H9 (cell line): ENCODE data around the gene ETV2. TPM values are rescaled to one million over a fixed set of nuclear protein-coding genes. Genes with fewer than 3 reads are reported as not detected.

Source experiments
- DNase-seq: peaks from one replicate; pipeline ENCODE4 v3.0.0-alpha.2; 2017
- H2AFZ ChIP-seq: one replicate; pipeline ENCODE4 v1.6.1; 2013; ENCODE audit warnings: mild to moderate bottlenecking, low read length, control low read depth, moderate library complexity
- H2AK5ac ChIP-seq: 2 replicates; pipeline ENCODE4 v1.6.1; 2013; ENCODE audit warnings: low read length, control low read depth, mixed read lengths; ENCODE audit not compliant: insufficient read length
- H2BK120ac ChIP-seq: one replicate; pipeline ENCODE4 v1.6.1; 2013; ENCODE audit warnings: low read depth, mild to moderate bottlenecking, low read length, control low read depth, inconsistent platforms; ENCODE audit not compliant: poor library complexity, severe bottlenecking
- H2BK12ac ChIP-seq: 2 replicates; pipeline ENCODE4 v1.6.1; 2013; ENCODE audit warnings: low read length, control low read depth, mixed read lengths, low read depth; ENCODE audit not compliant: insufficient read length
- H2BK15ac ChIP-seq: 2 replicates; pipeline ENCODE4 v1.6.1; 2013; ENCODE audit warnings: low read depth, low read length, control low read depth
- H2BK20ac ChIP-seq: one replicate; pipeline ENCODE4 v1.6.1; 2013; ENCODE audit warnings: low read depth, mild to moderate bottlenecking, low read length, control low read depth, inconsistent platforms; ENCODE audit not compliant: poor library complexity, severe bottlenecking
- H2BK5ac ChIP-seq: 2 replicates; pipeline ENCODE4 v1.6.1; 2013; ENCODE audit warnings: low read length, control low read depth, mixed read lengths; ENCODE audit not compliant: insufficient read length
- H3K14ac ChIP-seq: 2 replicates; pipeline ENCODE4 v1.6.1; 2013; ENCODE audit warnings: low read length, control low read depth; ENCODE audit not compliant: insufficient read depth
- H3K18ac ChIP-seq: 2 replicates; pipeline ENCODE4 v1.6.1; 2013; ENCODE audit warnings: low read depth, mild to moderate bottlenecking, mixed read lengths, low read length, control low read depth; ENCODE audit not compliant: insufficient read length
- H3K23ac ChIP-seq: 2 replicates; pipeline ENCODE4 v1.6.1; 2013; ENCODE audit warnings: low read length, control low read depth, mixed read lengths, low read depth; ENCODE audit not compliant: insufficient read length
- H3K23me2 ChIP-seq: 2 replicates; pipeline ENCODE4 v1.6.1; 2013; ENCODE audit warnings: low read depth, mild to moderate bottlenecking, mixed read lengths, low read length, control low read depth; ENCODE audit not compliant: insufficient read length, poor library complexity, severe bottlenecking
- H3K27ac ChIP-seq: 2 replicates; pipeline ENCODE4 v1.5.1; 2013; ENCODE audit warnings: low read length, control low read depth, mixed read lengths, low read depth; ENCODE audit not compliant: insufficient read length
- H3K27me3 ChIP-seq: 2 replicates; pipeline ENCODE4 v1.6.1; 2013; ENCODE audit warnings: low read length, control low read depth, inconsistent platforms; ENCODE audit not compliant: insufficient read depth
- H3K4ac ChIP-seq: 2 replicates; pipeline ENCODE4 v1.6.1; 2013; ENCODE audit warnings: low read depth, mild to moderate bottlenecking, control low read depth, inconsistent platforms, low read length, moderate library complexity
- H3K4me1 ChIP-seq: 2 replicates; pipeline ENCODE4 v1.6.1; 2013; ENCODE audit warnings: low read length, control low read depth, inconsistent platforms; ENCODE audit not compliant: insufficient read depth
- H3K4me2 ChIP-seq: 2 replicates; pipeline ENCODE4 v1.6.1; 2013; ENCODE audit warnings: low read length, control low read depth, mixed read lengths; ENCODE audit not compliant: insufficient read length, insufficient read depth
- H3K56ac ChIP-seq: 2 replicates; pipeline ENCODE4 v1.6.1; 2013; ENCODE audit warnings: low read depth, mild to moderate bottlenecking, mixed read lengths, low read length, control low read depth; ENCODE audit not compliant: insufficient read length
- H3K79me1 ChIP-seq: 2 replicates; pipeline ENCODE4 v1.6.1; 2013; ENCODE audit warnings: low read depth, mild to moderate bottlenecking, moderate library complexity, low read length, control low read depth, inconsistent platforms; ENCODE audit not compliant: insufficient read depth, poor library complexity, severe bottlenecking
- H3K79me2 ChIP-seq: 2 replicates; pipeline ENCODE4 v1.6.1; 2013; ENCODE audit warnings: low read length, control low read depth, inconsistent platforms; ENCODE audit not compliant: insufficient read depth
- H3K9ac ChIP-seq: 2 replicates; pipeline ENCODE4 v1.6.1; 2013; ENCODE audit warnings: low read length, control low read depth, mixed read lengths; ENCODE audit not compliant: insufficient read length; ENCODE audit errors: extremely low read depth
- H3K9me3 ChIP-seq: one replicate; pipeline ENCODE4 v1.6.1; 2013; ENCODE audit warnings: low read depth, low read length, inconsistent platforms; ENCODE audit not compliant: control insufficient read depth
- H3T11ph ChIP-seq: one replicate; pipeline ENCODE4 v1.6.1; 2013; ENCODE audit warnings: mild to moderate bottlenecking, low read length, control low read depth, inconsistent platforms
- H4K20me1 ChIP-seq: one replicate; pipeline ENCODE4 v1.6.1; 2013; ENCODE audit not compliant: control insufficient read depth, insufficient read length, insufficient read depth
- H4K5ac ChIP-seq: 2 replicates; pipeline ENCODE4 v1.6.1; 2013; ENCODE audit warnings: low read depth, mild to moderate bottlenecking, mixed read lengths, low read length, control low read depth; ENCODE audit not compliant: insufficient read length
- H4K8ac ChIP-seq: replicated peaks from 2 replicates; pipeline ENCODE4 v1.6.1; 2013; ENCODE audit warnings: low read length, control low read depth, mixed read lengths, low read depth; ENCODE audit not compliant: insufficient read length
- H4K91ac ChIP-seq: 2 replicates; pipeline ENCODE4 v1.6.1; 2013; ENCODE audit warnings: low read depth, mild to moderate bottlenecking, moderate library complexity, mixed read lengths, low read length, control low read depth; ENCODE audit not compliant: insufficient read length
- H3K27ac Mint-ChIP-seq, 3 experiments: 2 replicates in 2 of 3; 3 replicates in 1 of 3; pipeline ENCODE4 v1.8.0; 2020 to 2021; ENCODE audit warnings: mixed read lengths in 3 of 3, mild to moderate bottlenecking in 1 of 3, moderate library complexity in 1 of 3
- H3K27me3 Mint-ChIP-seq: 2 replicates; pipeline ENCODE4 v1.8.0; 2021; ENCODE audit warnings: low read depth, mild to moderate bottlenecking, moderate library complexity, mixed read lengths
- H3K36me3 Mint-ChIP-seq, 3 experiments: 2 replicates in 2 of 3; 3 replicates in 1 of 3; pipeline ENCODE4 v1.8.0; 2020 to 2021; ENCODE audit warnings: low read depth in 3 of 3, mixed read lengths in 3 of 3; ENCODE audit not compliant: insufficient read depth in 1 of 3
- H3K4me1 Mint-ChIP-seq, 2 experiments: 2 replicates each; pipeline ENCODE4 v1.8.0; 2020; ENCODE audit warnings: mixed read lengths in 2 of 2
- H3K4me3 Mint-ChIP-seq, 2 experiments: 2 replicates in 1 of 2; 3 replicates in 1 of 2; pipeline ENCODE4 v1.8.0; 2020 to 2021; ENCODE audit warnings: mild to moderate bottlenecking in 2 of 2, mixed read lengths in 2 of 2, moderate library complexity in 1 of 2
- H3K9me3 Mint-ChIP-seq, 2 experiments: 2 replicates in 1 of 2; 3 replicates in 1 of 2; pipeline ENCODE4 v1.8.0; 2020; ENCODE audit warnings: mild to moderate bottlenecking in 2 of 2, mixed read lengths in 2 of 2, moderate library complexity in 1 of 2
- WGBS: extraction: QIAGEN DNeasy Blood & Tissue Kit; methylation state at CpG from one replicate; pipeline ENCODE4 v1.1.7; 2013; ENCODE audit warnings: missing lambda C conversion rate, low lambda C conversion rate, mixed read lengths; ENCODE audit not compliant: insufficient read length; ENCODE audit errors: extremely low coverage; 5-methylcytosine and 5-hydroxymethylcytosine counted together
- total RNA-seq: library from RNA; stranded (reverse); gene quantifications from 2 replicates; pipeline ENCODE4 v1.2.1, GENCODE V29; 2021
- TF ChIP-seq, protein P1 (sequence below): fragments of 200-600 bp; sonication (generic); conservative IDR thresholded peaks from 3 replicates; pipeline ENCODE4 v1.8.0; 2021; ENCODE audit warnings: antibody characterized with exemption, mild to moderate bottlenecking

ETV2 gene
- total RNA-seq, 1 experiment from 2014 or later: 1.9 TPM

DNA sequence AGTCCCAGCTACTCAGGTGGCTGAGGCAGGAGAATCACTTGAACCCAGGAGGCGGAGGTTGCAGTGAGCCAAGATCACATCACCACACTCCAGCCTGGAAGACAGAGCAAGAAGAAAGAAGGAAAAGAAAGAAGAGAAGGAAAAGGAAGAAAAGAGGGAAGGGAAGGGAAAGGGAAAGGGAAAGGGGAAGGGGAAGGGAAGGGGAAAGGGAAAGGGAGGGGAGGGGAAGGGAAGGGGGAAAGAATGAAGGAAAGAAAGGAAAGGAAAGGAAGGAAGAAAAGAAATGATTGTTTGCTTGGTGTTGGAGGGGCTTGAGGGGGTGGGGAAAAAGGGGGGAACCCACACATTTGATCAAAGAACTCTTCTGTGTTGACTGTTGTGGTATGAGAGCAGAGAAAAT, 45.6 kb upstream of the ETV2 start:
- Histone ChIP-seq H3T11ph (no peak overlapping the region), H3K79me2 (no peaks in the 10 kb centered on the region), H3K18ac (no peak overlapping the region), H2BK5ac (no peak overlapping the region), H4K5ac (no peak overlapping the region), H2BK20ac (no peak overlapping the region), H3K27ac (no peak overlapping the region), H3K27me3 (no peaks in the 10 kb centered on the region), H3K23me2 (no peaks in the 10 kb centered on the region), H3K4me1 (no peaks in the 10 kb centered on the region), H2BK120ac (no peak overlapping the region), H4K91ac (no peak overlapping the region), H3K9ac (no peak overlapping the region), H3K56ac (no peak overlapping the region), H3K23ac (no peak overlapping the region), H3K9me3 (no peaks in the 10 kb centered on the region), H4K8ac (no peak overlapping the region), H4K20me1 (no peaks in the 10 kb centered on the region), H3K79me1 (no peaks in the 10 kb centered on the region), H3K4ac (no peak overlapping the region), H2AK5ac (no peak overlapping the region), H3K14ac (no peak overlapping the region), H3K4me2 (no peak overlapping the region), H2BK15ac (no peak overlapping the region), H2BK12ac (no peak overlapping the region), H2AFZ (no peak overlapping the region)
- Mint-ChIP-seq H3K9me3 (no peaks in the 10 kb centered on the region), H3K27ac (peak overlapping the region in 1 of 3 experiments; percentile 67; a peak in 1 of 7 replicates), H3K36me3 (no peaks in the 10 kb centered on the region), H3K4me3 (no peak overlapping the region), H3K4me1 (peaks cover 0 to 2% of the 10 kb centered on the region in 2 experiments; a peak in 1 of 4 replicates), H3K27me3 (peaks cover 28% of the 10 kb centered on the region)
- DNase-seq: no peak
- no CpG with 5 or more reads among the region's 1 CpG for WGBS
- TF ChIP-seq, protein P1, sequence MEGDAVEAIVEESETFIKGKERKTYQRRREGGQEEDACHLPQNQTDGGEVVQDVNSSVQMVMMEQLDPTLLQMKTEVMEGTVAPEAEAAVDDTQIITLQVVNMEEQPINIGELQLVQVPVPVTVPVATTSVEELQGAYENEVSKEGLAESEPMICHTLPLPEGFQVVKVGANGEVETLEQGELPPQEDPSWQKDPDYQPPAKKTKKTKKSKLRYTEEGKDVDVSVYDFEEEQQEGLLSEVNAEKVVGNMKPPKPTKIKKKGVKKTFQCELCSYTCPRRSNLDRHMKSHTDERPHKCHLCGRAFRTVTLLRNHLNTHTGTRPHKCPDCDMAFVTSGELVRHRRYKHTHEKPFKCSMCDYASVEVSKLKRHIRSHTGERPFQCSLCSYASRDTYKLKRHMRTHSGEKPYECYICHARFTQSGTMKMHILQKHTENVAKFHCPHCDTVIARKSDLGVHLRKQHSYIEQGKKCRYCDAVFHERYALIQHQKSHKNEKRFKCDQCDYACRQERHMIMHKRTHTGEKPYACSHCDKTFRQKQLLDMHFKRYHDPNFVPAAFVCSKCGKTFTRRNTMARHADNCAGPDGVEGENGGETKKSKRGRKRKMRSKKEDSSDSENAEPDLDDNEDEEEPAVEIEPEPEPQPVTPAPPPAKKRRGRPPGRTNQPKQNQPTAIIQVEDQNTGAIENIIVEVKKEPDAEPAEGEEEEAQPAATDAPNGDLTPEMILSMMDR: no peak
